NB4 (cell line): ENCODE results near the gene SNAP29.
"Not testable (repeated sequence)": the region's sequence is repeated elsewhere in the genome, so short reads cannot be mapped to it uniquely, and the experiment has no call there.

Experiments used
- DNase-seq: peaks from one replicate; pipeline ENCODE4 v3.0.0; 2010; ENCODE audit warnings: low read depth
- H3K4me3 ChIP-seq: one replicate; pipeline ENCODE4 v1.5.1; 2011; ENCODE audit warnings: mild to moderate bottlenecking, low read depth, low read length, moderate library complexity
- MYC ChIP-seq: IDR thresholded peaks from 2 replicates; pipeline ENCODE4 v1.6.1; 2011; ENCODE audit warnings: low read depth, low read length
- POLR2A ChIP-seq: IDR thresholded peaks from 2 replicates; pipeline ENCODE4 v1.6.1; 2011; ENCODE audit warnings: mild to moderate bottlenecking; ENCODE audit not compliant: insufficient read length; ENCODE audit errors: extremely low read depth
- TF ChIP-seq, protein P1 (sequence below): IDR thresholded peaks from one replicate; pipeline ENCODE4 v1.5.1; 2012; ENCODE audit warnings: low read depth, low read length
- TF ChIP-seq, protein P2 (sequence below): IDR thresholded peaks from 2 replicates; pipeline ENCODE4 v1.6.1; 2011; ENCODE audit warnings: low read depth, low read length

SNAP29 gene

DNA sequence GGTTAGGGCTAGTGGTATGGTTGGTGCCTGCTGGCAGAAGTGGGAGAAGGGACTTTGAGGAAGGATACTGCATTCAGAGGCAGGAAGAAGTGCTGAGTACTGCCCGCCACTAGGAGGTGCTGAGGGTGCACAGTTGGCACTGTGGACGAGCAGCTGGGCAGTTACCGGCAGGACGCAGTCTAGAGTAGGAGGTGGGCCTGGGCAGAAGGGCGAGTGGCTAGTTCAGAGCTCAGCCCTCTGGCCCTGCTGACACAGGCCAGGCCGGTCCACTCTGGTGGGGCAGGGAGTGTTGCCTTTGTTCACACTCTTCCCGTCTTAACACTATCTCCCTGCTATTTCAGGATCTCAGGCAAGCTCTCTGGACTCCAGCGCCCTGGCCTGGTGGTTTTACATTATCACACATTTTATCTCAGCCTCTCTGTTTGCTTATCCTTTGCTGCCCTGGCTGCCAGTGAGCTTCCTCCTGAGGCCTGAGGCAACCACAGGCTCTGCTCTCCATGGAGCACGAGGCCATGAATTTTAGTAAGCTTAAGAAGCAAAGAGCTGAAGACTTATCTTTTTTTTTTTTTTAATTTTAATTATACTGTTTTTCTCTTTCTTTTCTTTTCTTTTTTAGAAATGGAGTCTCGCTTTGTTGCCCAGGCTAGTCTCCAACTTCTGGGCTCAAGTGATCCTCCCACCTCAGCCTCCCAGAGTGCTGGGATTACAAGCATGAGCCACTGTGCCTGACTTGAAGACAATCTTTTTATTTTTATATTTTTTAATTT lies 26.9 kb downstream of the SNAP29 start:
- TF ChIP-seq POLR2A, result no peak
- TF ChIP-seq, protein P1, sequence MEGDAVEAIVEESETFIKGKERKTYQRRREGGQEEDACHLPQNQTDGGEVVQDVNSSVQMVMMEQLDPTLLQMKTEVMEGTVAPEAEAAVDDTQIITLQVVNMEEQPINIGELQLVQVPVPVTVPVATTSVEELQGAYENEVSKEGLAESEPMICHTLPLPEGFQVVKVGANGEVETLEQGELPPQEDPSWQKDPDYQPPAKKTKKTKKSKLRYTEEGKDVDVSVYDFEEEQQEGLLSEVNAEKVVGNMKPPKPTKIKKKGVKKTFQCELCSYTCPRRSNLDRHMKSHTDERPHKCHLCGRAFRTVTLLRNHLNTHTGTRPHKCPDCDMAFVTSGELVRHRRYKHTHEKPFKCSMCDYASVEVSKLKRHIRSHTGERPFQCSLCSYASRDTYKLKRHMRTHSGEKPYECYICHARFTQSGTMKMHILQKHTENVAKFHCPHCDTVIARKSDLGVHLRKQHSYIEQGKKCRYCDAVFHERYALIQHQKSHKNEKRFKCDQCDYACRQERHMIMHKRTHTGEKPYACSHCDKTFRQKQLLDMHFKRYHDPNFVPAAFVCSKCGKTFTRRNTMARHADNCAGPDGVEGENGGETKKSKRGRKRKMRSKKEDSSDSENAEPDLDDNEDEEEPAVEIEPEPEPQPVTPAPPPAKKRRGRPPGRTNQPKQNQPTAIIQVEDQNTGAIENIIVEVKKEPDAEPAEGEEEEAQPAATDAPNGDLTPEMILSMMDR, result peak; percentile 93
- TF ChIP-seq MYC, result no peak
- TF ChIP-seq, protein P2, sequence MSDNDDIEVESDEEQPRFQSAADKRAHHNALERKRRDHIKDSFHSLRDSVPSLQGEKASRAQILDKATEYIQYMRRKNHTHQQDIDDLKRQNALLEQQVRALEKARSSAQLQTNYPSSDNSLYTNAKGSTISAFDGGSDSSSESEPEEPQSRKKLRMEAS, result peak; percentile 8; the same call in 1 of the 2 replicates
- no peak overlapping the region for H3K4me3 ChIP-seq
- peak; percentile 76 for DNase-seq

DNA sequence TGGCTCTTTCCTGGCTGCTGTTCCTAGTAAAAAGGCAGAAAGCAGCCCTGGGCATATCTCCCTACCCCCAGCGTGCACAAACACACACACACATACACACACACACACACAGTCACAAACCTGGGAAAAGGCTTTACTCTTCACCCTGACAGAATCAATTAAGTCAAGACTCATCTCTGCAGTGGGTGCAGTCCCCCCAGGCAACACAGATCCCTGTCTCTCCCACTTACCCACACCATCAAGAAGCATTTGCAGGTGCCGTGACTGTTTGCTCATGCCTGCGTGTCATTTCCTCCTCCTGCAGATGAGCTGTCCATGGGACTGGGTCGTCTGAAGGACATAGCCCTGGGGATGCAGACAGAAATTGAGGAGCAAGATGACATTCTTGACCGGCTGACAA lies 28.6 kb downstream of the SNAP29 start:
- DNase-seq, result no peak
- H3K4me3 ChIP-seq, result no peak overlapping the region
- TF ChIP-seq, protein P1, result no peak
- TF ChIP-seq MYC (no peak), POLR2A (no peak)
- TF ChIP-seq, protein P2, result no peak

DNA sequence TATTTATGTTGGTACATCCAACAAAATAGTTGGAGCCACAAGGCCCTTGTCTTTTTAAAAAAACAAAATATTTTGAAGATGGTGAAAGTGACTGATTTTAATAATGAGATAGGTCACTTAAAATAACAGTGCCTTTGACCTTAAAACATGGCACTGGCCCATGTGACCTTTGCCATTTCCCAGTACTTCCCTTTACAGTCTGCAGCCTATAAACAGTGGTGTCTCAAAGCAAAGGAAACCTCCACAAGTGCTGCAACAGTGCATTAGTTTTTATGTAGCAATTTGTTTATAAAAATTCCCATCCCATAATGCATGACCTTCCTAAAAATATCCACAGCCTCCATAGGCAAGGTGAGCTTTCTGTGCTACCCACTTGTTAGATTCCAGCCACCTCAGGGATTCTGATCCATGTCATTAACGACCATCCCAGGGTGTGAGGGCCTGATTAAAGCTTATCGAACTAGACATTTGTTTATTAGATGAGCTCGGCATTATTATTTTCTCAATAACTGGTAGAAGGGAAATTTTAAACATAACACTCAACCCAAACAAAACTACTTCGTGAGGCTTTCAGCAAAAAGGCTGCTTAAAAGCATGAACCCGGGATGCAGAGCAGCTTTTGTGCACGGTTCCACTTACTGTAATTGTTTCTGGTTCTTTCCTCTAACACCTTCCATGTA lies 30.4 kb downstream of the SNAP29 start:
- no peak overlapping the region for H3K4me3 ChIP-seq
- no peak for TF ChIP-seq POLR2A
- TF ChIP-seq MYC, result no peak
- TF ChIP-seq, protein P1, result no peak
- TF ChIP-seq, protein P2, result no peak
- DNase-seq, result no peak

DNA sequence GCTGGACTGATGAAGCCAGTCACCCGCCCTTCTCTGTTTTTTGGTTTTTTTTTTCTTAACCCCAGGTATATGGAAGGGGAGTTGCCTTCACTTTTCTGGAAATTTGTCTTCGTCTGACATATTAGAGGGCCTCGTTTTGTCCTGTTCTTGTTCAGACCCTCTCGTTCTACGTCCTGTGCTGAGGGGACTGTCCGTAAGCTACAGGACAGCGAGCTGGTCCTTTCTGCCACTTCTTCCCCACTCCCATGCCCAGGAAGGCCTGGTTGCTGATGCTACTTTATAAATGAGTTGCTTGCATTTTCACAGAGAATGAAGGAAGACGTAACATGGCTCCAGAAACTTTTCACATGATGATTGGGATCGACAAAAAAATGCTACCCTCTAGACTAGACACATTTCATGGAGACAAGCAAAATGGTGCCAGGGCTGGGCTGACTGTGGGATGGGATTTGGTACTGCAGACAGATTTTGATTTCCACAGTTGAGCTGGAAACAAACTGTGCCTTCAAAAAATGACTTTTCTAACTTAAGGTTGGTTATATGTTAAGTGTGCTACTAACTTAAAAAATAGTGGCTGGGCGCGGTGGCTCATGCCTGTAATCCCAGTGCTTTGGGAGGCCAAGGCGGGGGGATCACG lies 31.2 kb downstream of the SNAP29 start:
- no peak overlapping the region for H3K4me3 ChIP-seq
- no peak for DNase-seq
- TF ChIP-seq MYC (no peak), POLR2A (no peak)
- TF ChIP-seq, protein P1, result no peak
- TF ChIP-seq, protein P2, result no peak

DNA sequence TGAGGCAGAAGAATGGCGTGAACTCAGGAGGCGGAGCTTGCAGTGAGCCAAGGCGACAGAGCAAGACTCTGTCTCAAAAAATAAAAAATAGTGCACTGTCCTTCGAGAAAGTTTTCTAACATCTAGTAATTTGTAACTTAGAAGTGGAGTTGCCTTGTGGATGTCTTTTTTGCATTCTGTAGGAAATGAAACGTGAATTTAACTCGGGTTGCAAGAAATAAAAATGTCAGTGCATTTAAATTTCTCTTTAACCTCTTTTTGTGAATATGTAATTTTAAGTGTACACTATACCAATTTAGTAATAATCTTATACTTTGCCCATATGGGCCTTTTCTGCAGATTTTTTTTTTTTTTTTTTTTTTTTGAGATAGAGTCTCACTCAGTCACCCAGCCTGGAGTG lies 32.2 kb downstream of the SNAP29 start:
- no peak overlapping the region for H3K4me3 ChIP-seq
- DNase-seq, result no peak
- TF ChIP-seq MYC (no peak), POLR2A (no peak)
- TF ChIP-seq, protein P1, result no peak
- TF ChIP-seq, protein P2, result no peak

DNA sequence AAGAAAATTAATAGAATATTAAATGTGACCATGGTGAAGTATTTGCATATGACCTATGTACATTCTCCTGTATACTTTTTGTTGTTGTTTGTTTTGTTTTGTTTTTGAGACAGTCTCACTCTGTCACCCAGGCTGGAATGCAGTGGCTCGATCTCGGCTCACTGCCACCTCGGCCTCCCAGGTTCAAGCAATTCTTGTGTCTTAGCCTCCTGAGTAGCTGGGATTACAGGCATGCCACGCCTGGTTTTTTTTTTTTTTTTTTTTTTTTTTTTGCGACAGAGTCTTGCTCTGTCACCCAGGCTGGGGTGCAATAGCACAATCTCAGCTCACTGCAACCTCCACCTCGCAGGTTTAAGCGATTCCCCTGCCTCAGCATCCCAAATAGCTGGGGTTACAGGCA lies 38.9 kb downstream of the SNAP29 start:
- DNase-seq, H3K4me3 ChIP-seq: not testable (repeated sequence)
